Neural crest cell (in vitro differentiated cells): ENCODE data around the gene RBMS3. TPM values are rescaled to one million over a fixed set of nuclear protein-coding genes. Genes with fewer than 3 reads are reported as not detected.

Source experiments
- DNase-seq: peaks from one replicate; pipeline ENCODE4 v3.0.0; 2021; ENCODE audit warnings: low read depth, mixed read lengths, low spot score
- H3K27ac Mint-ChIP-seq: one replicate; pipeline ENCODE4 v1.8.0; 2021; ENCODE audit warnings: mild to moderate bottlenecking, mixed read lengths; ENCODE audit not compliant: unreplicated experiment
- H3K27me3 Mint-ChIP-seq: 2 replicates; pipeline ENCODE4 v1.8.0; 2021; ENCODE audit warnings: low read depth, mild to moderate bottlenecking, mixed read lengths
- H3K36me3 Mint-ChIP-seq: 2 replicates; pipeline ENCODE4 v1.8.0; 2021; ENCODE audit warnings: low read depth, mild to moderate bottlenecking, mixed read lengths
- H3K4me1 Mint-ChIP-seq: 2 replicates; pipeline ENCODE4 v1.8.0; 2021; ENCODE audit warnings: mixed read lengths
- H3K4me3 Mint-ChIP-seq: one replicate; pipeline ENCODE4 v1.8.0; 2021; ENCODE audit warnings: mild to moderate bottlenecking, mixed read lengths
- H3K9me3 Mint-ChIP-seq: 2 replicates; pipeline ENCODE4 v1.8.0; 2021; ENCODE audit warnings: mixed read lengths
- CTCF ChIP-seq: fragments of 200-600 bp; sonication (generic); conservative IDR thresholded peaks from 2 replicates; pipeline ENCODE4 v1.5.0; 2021; ENCODE audit warnings: antibody characterized with exemption, mild to moderate bottlenecking
- total RNA-seq: library from RNA; stranded (reverse); gene quantifications from 2 replicates; pipeline ENCODE4 v1.2.1, GENCODE V29; 2021

Gene RBMS3
- total RNA-seq, 1 donor from 2014 or later = 35.4 TPM

GRCh38 chr3:29379097-29379496, 98.2 kb downstream of the RBMS3 start:
- Mint-ChIP-seq H3K4me3 (no peak overlapping the region), H3K27ac (no peak overlapping the region), H3K9me3 (peaks cover 7% of the 10 kb centered on the region)

GRCh38 chr3:29381595-29381994, 100.7 kb downstream of the RBMS3 start:
- no peak for TF ChIP-seq CTCF
- H3K4me1 Mint-ChIP-seq = peaks cover 6% of the 10 kb centered on the region
- no peaks in the 10 kb centered on the region for H3K27me3 Mint-ChIP-seq
- H3K9me3 Mint-ChIP-seq = no peaks in the 10 kb centered on the region
- no peak overlapping the region for H3K4me3 Mint-ChIP-seq
- DNase-seq = no peak
- H3K36me3 Mint-ChIP-seq = peaks cover 15% of the 10 kb centered on the region
- H3K27ac Mint-ChIP-seq = peak overlapping the region; percentile 17

More at GRCh38 chr3:29379097-29379496, 98.2 kb downstream of the RBMS3 start:
- no peak for DNase-seq
- Mint-ChIP-seq H3K27me3 (no peaks in the 10 kb centered on the region), H3K4me1 (no peaks in the 10 kb centered on the region), H3K36me3 (peaks cover 16% of the 10 kb centered on the region)
- TF ChIP-seq CTCF = no peak

GRCh38 chr3:29382409-29382808, 101.5 kb downstream of the RBMS3 start:
- Mint-ChIP-seq H3K27ac (no peak overlapping the region), H3K9me3 (no peaks in the 10 kb centered on the region), H3K4me3 (no peak overlapping the region), H3K27me3 (no peaks in the 10 kb centered on the region), H3K36me3 (peaks cover 15% of the 10 kb centered on the region), H3K4me1 (peaks cover 9% of the 10 kb centered on the region)
- no peak for TF ChIP-seq CTCF
- DNase-seq = no peak

- Mint-ChIP-seq H3K9me3 (no peaks in the 10 kb centered on the region), H3K27me3 (no peaks in the 10 kb centered on the region), H3K36me3 (peaks cover 16% of the 10 kb centered on the region), H3K4me3 (no peak overlapping the region), H3K4me1 (peaks cover 9% of the 10 kb centered on the region), H3K27ac (no peak overlapping the region)
- DNase-seq = no peak
- TF ChIP-seq CTCF = no peak
Measured at GRCh38 chr3:29382845-29383244, 102.0 kb downstream of the RBMS3 start.

- DNase-seq = no peak
- Mint-ChIP-seq H3K27ac (no peak overlapping the region), H3K27me3 (no peaks in the 10 kb centered on the region), H3K4me3 (no peak overlapping the region), H3K4me1 (peaks cover 9% of the 10 kb centered on the region), H3K36me3 (peaks cover 18% of the 10 kb centered on the region), H3K9me3 (no peaks in the 10 kb centered on the region)
- no peak for TF ChIP-seq CTCF
Measured at GRCh38 chr3:29384640-29385039, 103.8 kb downstream of the RBMS3 start.
